Erythroblast (primary cell): ENCODE data around the gene ADAM12.

ENCODE experiments used
- GATA1 ChIP-seq: IDR thresholded peaks from 2 replicates; pipeline ENCODE4 v1.6.1; 2011; ENCODE audit warnings: low read depth, mild to moderate bottlenecking, control low read depth, low read length, moderate library complexity
- POLR2A ChIP-seq: IDR thresholded peaks from 2 replicates; pipeline ENCODE4 v1.6.1; 2011; ENCODE audit warnings: mild to moderate bottlenecking, low read length

GRCh38 chr10:126114884-126115555, 273.3 kb downstream of the ADAM12 start:
- TF ChIP-seq POLR2A (no peak), GATA1 (no peak)
